K562 (cell line): ENCODE data around the gene RNF151. TPM values are rescaled to one million over a fixed set of nuclear protein-coding genes. Genes with fewer than 3 reads are reported as not detected.

Experiments used
- BDP1 ChIP-seq: IDR thresholded peaks from 3 replicates; pipeline ENCODE4 v1.6.1; 2011; ENCODE audit not compliant: insufficient read length, insufficient read depth
- CBX5 ChIP-seq: IDR thresholded peaks from 2 replicates; pipeline ENCODE4 v1.6.1; 2014; ENCODE audit warnings: low read depth, borderline replicate concordance
- DDX20 ChIP-seq: fragments of 450-650 bp; IDR thresholded peaks from 2 replicates; pipeline ENCODE4 v1.6.1; 2016; ENCODE audit warnings: missing genetic modification characterization, low read depth, mild to moderate bottlenecking, missing compliant biosample characterization, moderate library complexity
- FOXJ2 ChIP-seq: fragments of 200-800 bp; sonication (Bioruptor generic); IDR thresholded peaks from 2 replicates; pipeline ENCODE4 v1.6.1; 2016; ENCODE audit warnings: missing genetic modification characterization, missing compliant biosample characterization
- JUN ChIP-seq, 2 experiments: sonication (generic) in 1 of 2; formaldehyde crosslinking in 1 of 2; IDR thresholded peaks; 2 replicates each; pipeline versions ENCODE4 v1.6.1 to v1.8.0; 2012 to 2022; ENCODE audit warnings: borderline replicate concordance in 2 of 2, mild to moderate bottlenecking in 2 of 2, improper control_type of control experiment in 1 of 2, low read depth in 1 of 2, low read length in 1 of 2, missing genetic modification reagents in 1 of 2
- MTA2 ChIP-seq: fragments of 450-650 bp; IDR thresholded peaks from 2 replicates; pipeline ENCODE4 v1.6.1; 2016; ENCODE audit warnings: low read depth
- NCOA6 ChIP-seq: fragments of 450-650 bp; IDR thresholded peaks from 2 replicates; pipeline ENCODE4 v1.6.1; 2017; ENCODE audit warnings: mild to moderate bottlenecking
- POLR2H ChIP-seq: IDR thresholded peaks from 2 replicates; pipeline ENCODE4 v1.6.1; 2016; ENCODE audit warnings: missing genetic modification characterization, low read depth, mild to moderate bottlenecking, control low read depth, missing compliant biosample characterization, moderate library complexity
- RB1 ChIP-seq: fragments of 450-650 bp; IDR thresholded peaks from 2 replicates; pipeline ENCODE4 v1.6.1; 2017; ENCODE audit warnings: low read depth, mild to moderate bottlenecking
- RBM25 ChIP-seq: fragments of 200-400 bp; formaldehyde crosslinking; IDR thresholded peaks from 2 replicates; pipeline ENCODE4 v1.6.1; 2018; ENCODE audit warnings: low read length, low read depth, moderate library complexity; ENCODE audit not compliant: severe bottlenecking
- SP2 ChIP-seq: IDR thresholded peaks from 2 replicates; pipeline ENCODE4 v1.6.1; 2011; ENCODE audit warnings: mild to moderate bottlenecking, low read depth, low read length, moderate library complexity; ENCODE audit not compliant: poor library complexity, severe bottlenecking; ENCODE audit errors: extremely low read depth
- ZNF583 ChIP-seq: fragments of 250-450 bp; sonication (Bioruptor Pico); IDR thresholded peaks from 2 replicates; pipeline ENCODE4 v1.4.0; 2020
- polyA plus RNA-seq, 8 experiments: library from polyadenylated mRNA; depleted of rRNA in 4 of 8; stranded (reverse) in 5 of 8; unstranded in 3 of 8; fragments of >200 nt; fragmentation: Nextera tagmentation in 2 of 8; fragmentation: Illumina TruSeq in 1 of 8; extraction: Ambion mirVana in 2 of 8; extraction: Trizol in 1 of 8; gene quantifications; 2 replicates each; pipeline versions ENCODE4 v1.2.1 to v1.2.3, GENCODE V29; 2011 to 2014; ENCODE audit warnings: inconsistent platforms in 1 of 8, missing spikeins in 1 of 8
- total RNA-seq, 7 experiments: library from RNA; depleted of rRNA in 6 of 7; stranded (reverse); fragments of >200 nt in 6 of 7; fragmentation: Illumina TruSeq in 2 of 7; extraction: Trizol in 2 of 7; gene quantifications; 2 replicates each; pipeline versions ENCODE4 v1.2.1 to v1.2.3, GENCODE V29; 2011 to 2021; ENCODE audit warnings: low replicate concordance in 1 of 7
- TF ChIP-seq, protein P1 (sequence below): sonication (generic); formaldehyde crosslinking; IDR thresholded peaks from 2 replicates; pipeline ENCODE4 v1.8.0; 2022; ENCODE audit warnings: mild to moderate bottlenecking, missing genetic modification reagents
- TF ChIP-seq, protein P2 (sequence below): sonication (generic); formaldehyde crosslinking; IDR thresholded peaks from 2 replicates; pipeline ENCODE4 v1.8.0; 2022; ENCODE audit warnings: missing genetic modification reagents, mild to moderate bottlenecking, borderline replicate concordance
- TF ChIP-seq, protein P3 (sequence below): fragments of 200-800 bp; sonication (Bioruptor generic); IDR thresholded peaks from 2 replicates; pipeline ENCODE4 v1.6.1; 2016; ENCODE audit warnings: missing genetic modification characterization, missing compliant biosample characterization
- TF ChIP-seq, protein P4 (sequence below): fragments of 250-450 bp; sonication (Bioruptor Pico); IDR thresholded peaks from 2 replicates; pipeline ENCODE4 v1.8.0; 2022; ENCODE audit warnings: inconsistent platforms

RNF151 gene
- total and polyA plus RNA-seq, 9 of the 15 experiments (the other 6 are each of a cell fraction or from before 2014, with no cell fraction given): not detected

DNA sequence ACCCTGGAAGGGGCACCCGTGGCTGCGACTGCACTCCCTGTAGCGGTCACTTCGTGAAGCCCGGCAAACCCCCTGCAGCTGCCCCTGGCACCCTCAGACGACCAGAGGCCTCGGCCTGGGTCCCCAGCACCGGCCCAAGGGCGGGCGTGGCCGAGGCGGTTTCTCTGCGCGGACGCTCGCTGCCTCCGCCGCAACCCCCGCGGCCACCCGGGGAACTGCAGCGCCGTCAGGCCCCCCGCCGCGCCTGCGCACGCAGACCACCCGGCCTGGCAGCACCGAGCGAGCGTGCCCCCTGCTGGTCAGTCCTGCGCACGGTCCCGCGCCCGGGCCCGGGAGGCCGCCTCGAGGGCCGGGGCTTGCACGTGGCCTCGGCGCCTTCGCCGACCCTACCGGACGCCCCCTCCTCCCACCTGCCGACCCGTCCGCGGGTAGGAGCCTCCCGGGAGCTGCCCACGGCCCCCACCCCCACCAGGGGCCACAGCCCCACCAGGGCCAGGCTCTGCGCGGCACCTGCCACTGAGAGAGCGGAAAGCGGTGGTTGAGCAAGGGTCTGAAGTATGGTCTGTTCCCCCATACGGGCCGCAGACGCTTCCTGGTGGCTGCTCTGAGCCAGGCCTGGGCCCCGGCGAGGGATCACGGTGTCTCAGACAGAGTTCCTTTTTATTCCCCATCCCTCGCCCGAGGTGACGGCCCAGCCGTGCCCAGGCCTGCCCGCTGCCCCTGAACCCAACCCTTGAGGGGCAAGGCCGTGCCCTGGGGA is 36.9 kb upstream of the RNF151 start (continued):
- TF ChIP-seq, protein P1, sequence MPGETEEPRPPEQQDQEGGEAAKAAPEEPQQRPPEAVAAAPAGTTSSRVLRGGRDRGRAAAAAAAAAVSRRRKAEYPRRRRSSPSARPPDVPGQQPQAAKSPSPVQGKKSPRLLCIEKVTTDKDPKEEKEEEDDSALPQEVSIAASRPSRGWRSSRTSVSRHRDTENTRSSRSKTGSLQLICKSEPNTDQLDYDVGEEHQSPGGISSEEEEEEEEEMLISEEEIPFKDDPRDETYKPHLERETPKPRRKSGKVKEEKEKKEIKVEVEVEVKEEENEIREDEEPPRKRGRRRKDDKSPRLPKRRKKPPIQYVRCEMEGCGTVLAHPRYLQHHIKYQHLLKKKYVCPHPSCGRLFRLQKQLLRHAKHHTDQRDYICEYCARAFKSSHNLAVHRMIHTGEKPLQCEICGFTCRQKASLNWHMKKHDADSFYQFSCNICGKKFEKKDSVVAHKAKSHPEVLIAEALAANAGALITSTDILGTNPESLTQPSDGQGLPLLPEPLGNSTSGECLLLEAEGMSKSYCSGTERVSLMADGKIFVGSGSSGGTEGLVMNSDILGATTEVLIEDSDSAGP: no peak
- TF ChIP-seq DDX20 (tag) (no peak), RB1 (peak; percentile 99), MTA2 (no peak), JUN (IDR thresholded peaks at IDR 0.05; ENCODE audit: borderline replicate concordance, low read depth, low read length) (0 out of 2 replicates have a peak, but pooled peaks have one; percentile 24), JUN (CRISPR knock-in tag; IDR thresholded peaks at IDR 0.05; ENCODE audit: borderline replicate concordance) (no peak; the same call in 1 of the 2 replicates), BDP1 (no peak), POLR2H (tag) (no peak), NCOA6 (no peak), FOXJ2 (no peak), ZNF583 (CRISPR knock-in tag) (no peak), CBX5 (no peak; the same call in 1 of the 2 replicates), RBM25 (peak; percentile 68), SP2 (no peak)
- TF ChIP-seq, protein P2, sequence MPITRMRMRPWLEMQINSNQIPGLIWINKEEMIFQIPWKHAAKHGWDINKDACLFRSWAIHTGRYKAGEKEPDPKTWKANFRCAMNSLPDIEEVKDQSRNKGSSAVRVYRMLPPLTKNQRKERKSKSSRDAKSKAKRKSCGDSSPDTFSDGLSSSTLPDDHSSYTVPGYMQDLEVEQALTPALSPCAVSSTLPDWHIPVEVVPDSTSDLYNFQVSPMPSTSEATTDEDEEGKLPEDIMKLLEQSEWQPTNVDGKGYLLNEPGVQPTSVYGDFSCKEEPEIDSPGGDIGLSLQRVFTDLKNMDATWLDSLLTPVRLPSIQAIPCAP: no peak
- TF ChIP-seq, protein P3, sequence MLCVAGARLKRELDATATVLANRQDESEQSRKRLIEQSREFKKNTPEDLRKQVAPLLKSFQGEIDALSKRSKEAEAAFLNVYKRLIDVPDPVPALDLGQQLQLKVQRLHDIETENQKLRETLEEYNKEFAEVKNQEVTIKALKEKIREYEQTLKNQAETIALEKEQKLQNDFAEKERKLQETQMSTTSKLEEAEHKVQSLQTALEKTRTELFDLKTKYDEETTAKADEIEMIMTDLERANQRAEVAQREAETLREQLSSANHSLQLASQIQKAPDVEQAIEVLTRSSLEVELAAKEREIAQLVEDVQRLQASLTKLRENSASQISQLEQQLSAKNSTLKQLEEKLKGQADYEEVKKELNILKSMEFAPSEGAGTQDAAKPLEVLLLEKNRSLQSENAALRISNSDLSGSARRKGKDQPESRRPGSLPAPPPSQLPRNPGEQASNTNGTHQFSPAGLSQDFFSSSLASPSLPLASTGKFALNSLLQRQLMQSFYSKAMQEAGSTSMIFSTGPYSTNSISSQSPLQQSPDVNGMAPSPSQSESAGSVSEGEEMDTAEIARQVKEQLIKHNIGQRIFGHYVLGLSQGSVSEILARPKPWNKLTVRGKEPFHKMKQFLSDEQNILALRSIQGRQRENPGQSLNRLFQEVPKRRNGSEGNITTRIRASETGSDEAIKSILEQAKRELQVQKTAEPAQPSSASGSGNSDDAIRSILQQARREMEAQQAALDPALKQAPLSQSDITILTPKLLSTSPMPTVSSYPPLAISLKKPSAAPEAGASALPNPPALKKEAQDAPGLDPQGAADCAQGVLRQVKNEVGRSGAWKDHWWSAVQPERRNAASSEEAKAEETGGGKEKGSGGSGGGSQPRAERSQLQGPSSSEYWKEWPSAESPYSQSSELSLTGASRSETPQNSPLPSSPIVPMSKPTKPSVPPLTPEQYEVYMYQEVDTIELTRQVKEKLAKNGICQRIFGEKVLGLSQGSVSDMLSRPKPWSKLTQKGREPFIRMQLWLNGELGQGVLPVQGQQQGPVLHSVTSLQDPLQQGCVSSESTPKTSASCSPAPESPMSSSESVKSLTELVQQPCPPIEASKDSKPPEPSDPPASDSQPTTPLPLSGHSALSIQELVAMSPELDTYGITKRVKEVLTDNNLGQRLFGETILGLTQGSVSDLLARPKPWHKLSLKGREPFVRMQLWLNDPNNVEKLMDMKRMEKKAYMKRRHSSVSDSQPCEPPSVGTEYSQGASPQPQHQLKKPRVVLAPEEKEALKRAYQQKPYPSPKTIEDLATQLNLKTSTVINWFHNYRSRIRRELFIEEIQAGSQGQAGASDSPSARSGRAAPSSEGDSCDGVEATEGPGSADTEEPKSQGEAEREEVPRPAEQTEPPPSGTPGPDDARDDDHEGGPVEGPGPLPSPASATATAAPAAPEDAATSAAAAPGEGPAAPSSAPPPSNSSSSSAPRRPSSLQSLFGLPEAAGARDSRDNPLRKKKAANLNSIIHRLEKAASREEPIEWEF (CRISPR knock-in tag): no peak
- TF ChIP-seq, protein P4, sequence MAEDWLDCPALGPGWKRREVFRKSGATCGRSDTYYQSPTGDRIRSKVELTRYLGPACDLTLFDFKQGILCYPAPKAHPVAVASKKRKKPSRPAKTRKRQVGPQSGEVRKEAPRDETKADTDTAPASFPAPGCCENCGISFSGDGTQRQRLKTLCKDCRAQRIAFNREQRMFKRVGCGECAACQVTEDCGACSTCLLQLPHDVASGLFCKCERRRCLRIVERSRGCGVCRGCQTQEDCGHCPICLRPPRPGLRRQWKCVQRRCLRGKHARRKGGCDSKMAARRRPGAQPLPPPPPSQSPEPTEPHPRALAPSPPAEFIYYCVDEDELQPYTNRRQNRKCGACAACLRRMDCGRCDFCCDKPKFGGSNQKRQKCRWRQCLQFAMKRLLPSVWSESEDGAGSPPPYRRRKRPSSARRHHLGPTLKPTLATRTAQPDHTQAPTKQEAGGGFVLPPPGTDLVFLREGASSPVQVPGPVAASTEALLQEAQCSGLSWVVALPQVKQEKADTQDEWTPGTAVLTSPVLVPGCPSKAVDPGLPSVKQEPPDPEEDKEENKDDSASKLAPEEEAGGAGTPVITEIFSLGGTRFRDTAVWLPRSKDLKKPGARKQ: no peak
